Dedifferentiated amniotic fluid mesenchymal stem cell (primary cell): Measurements from ENCODE around the gene LIPK.
"Not testable (repeated sequence)": the region's sequence is repeated elsewhere in the genome, so short reads cannot be mapped to it uniquely, and the experiment has no call there.

Source experiments
- DNase-seq: peaks from one replicate; pipeline ENCODE4 v3.0.0-alpha.2; 2016; ENCODE audit errors: extremely low spot score

Gene LIPK

GRCh38 chr10:88705958-88706357, at the start of gene LIPK:
LIPK (plus strand) TSS chr10:88706249; CDS start chr10:88724544, 18,295 bp downstream.
- DNase-seq, result no peak

- peak; percentile 40 for DNase-seq
Measured at GRCh38 chr10:88657901-88658300, 48.1 kb upstream of the LIPK start.

- DNase-seq, result peak; percentile 18
Measured at GRCh38 chr10:88659725-88660597, 46.1 kb upstream of the LIPK start.

GRCh38 chr10:88660598-88660884, 45.5 kb upstream of the LIPK start:
- DNase-seq, result peak; percentile 21

- no peak for DNase-seq
Measured at GRCh38 chr10:88661018-88661417, 45.0 kb upstream of the LIPK start.

- DNase-seq, result no peak
Measured at GRCh38 chr10:88661577-88661976, 44.5 kb upstream of the LIPK start.

GRCh38 chr10:88663153-88663552, 42.9 kb upstream of the LIPK start:
- DNase-seq, result not testable (repeated sequence)

- DNase-seq, result no peak
Measured at GRCh38 chr10:88664142-88664541, 41.9 kb upstream of the LIPK start, which contains the start of gene LIPF. LIPF (plus strand) TSS chr10:88664442; CDS start chr10:88667298, 2,856 bp downstream.

GRCh38 chr10:88668465-88668864, 37.6 kb upstream of the LIPK start:
- no peak for DNase-seq

- DNase-seq, result no peak
Measured at GRCh38 chr10:88670497-88670896, 35.6 kb upstream of the LIPK start.

GRCh38 chr10:88672041-88672440, 34.0 kb upstream of the LIPK start:
- no peak for DNase-seq

GRCh38 chr10:88676283-88677060, 29.6 kb upstream of the LIPK start:
- DNase-seq, result no peak

- DNase-seq, result no peak
Measured at GRCh38 chr10:88680958-88681357, 25.1 kb upstream of the LIPK start.

- DNase-seq, result no peak
Measured at GRCh38 chr10:88682491-88682890, 23.6 kb upstream of the LIPK start.

GRCh38 chr10:88687853-88688467, 18.1 kb upstream of the LIPK start:
- DNase-seq, result peak; percentile 22

GRCh38 chr10:88689366-88689765, 16.7 kb upstream of the LIPK start:
- no peak for DNase-seq

GRCh38 chr10:88693392-88694020, 12.5 kb upstream of the LIPK start:
- no peak for DNase-seq

- no peak for DNase-seq
Measured at GRCh38 chr10:88702848-88703597, 3.0 kb upstream of the LIPK start.

- DNase-seq, result peak; percentile 30
Measured at GRCh38 chr10:88707429-88708155, 1.5 kb downstream of the LIPK start.

- not testable (repeated sequence) for DNase-seq
Measured at GRCh38 chr10:88709361-88709760, 3.3 kb downstream of the LIPK start.

GRCh38 chr10:88715517-88715916, 9.5 kb downstream of the LIPK start:
- no peak for DNase-seq
